Uterus (tissue), 4 donors: ENCODE results near the gene IRS2. TPM values are rescaled to one million over a fixed set of nuclear protein-coding genes. Genes with fewer than 3 reads are reported as not detected.

Experiments used
- DNase-seq, 2 donors: peaks; one replicate each; pipeline ENCODE4 v3.0.0-alpha.2; 2019 to 2020
- H3K27ac ChIP-seq, 2 donors: fragments of 200-600 bp; sonication (generic); 1 replicate in 1 of 2; 2 replicates in 1 of 2; pipeline ENCODE4 v1.5.1; 2016 to 2018
- H3K27me3 ChIP-seq, 2 donors: fragments of 200-600 bp; sonication (generic); one replicate each; pipeline ENCODE4 v1.5.1; 2018 to 2019; ENCODE audit warnings: control low read depth in 1 of 2
- H3K36me3 ChIP-seq, 2 donors: fragments of 200-600 bp; sonication (generic); one replicate each; pipeline ENCODE4 v1.5.1; 2019; ENCODE audit warnings: control low read depth in 1 of 2
- H3K4me1 ChIP-seq, 2 donors: fragments of 200-600 bp; sonication (generic); one replicate each; pipeline ENCODE4 v1.5.1; 2018 to 2019; ENCODE audit warnings: control low read depth in 1 of 2
- H3K4me3 ChIP-seq, 2 donors: fragments of 200-600 bp; sonication (generic); 1 replicate in 1 of 2; 2 replicates in 1 of 2; pipeline ENCODE4 v1.5.1; 2018 to 2019; ENCODE audit warnings: mild to moderate bottlenecking in 1 of 2
- H3K9me3 ChIP-seq, 2 donors: fragments of 200-600 bp; sonication (generic); one replicate each; pipeline ENCODE4 v1.5.1; 2019; ENCODE audit warnings: control low read depth in 1 of 2
- CTCF ChIP-seq, 4 experiments: fragments of 200-600 bp in 2 of 4; fragments of 450-650 bp in 2 of 4; sonication (generic) in 2 of 4; IDR thresholded peaks; one replicate each; pipeline ENCODE4 v1.5.1; 2016 to 2019; ENCODE audit warnings: antibody characterized with exemption in 4 of 4, mild to moderate bottlenecking in 2 of 4, moderate library complexity in 1 of 4
- POLR2A ChIP-seq, 2 donors: fragments of 450-650 bp; IDR thresholded peaks; one replicate each; pipeline ENCODE4 v1.6.1; 2016; ENCODE audit warnings: antibody characterized with exemption in 2 of 2, mild to moderate bottlenecking in 1 of 2, moderate library complexity in 1 of 2
- intact Hi-C: fragments of 100-400 bp; cut with DNase I; formaldehyde crosslinking; loops from one replicate; pipeline ENCODE4 v1.15.1; 2023; ENCODE audit warnings: low total_unique reads
- total RNA-seq, 4 donors: library from RNA; depleted of rRNA in 3 of 4; stranded (reverse); fragments of >200 nt in 3 of 4; gene quantifications; one replicate each; pipeline versions ENCODE4 v1.1.0 to v1.2.4, GENCODE V29; 2014 to 2023
- donor health status: DM: yes; HTN: yes; CAD: no.

IRS2 gene
- total RNA-seq, 4 donors from 2014 or later: 6.5 to 20.3 (median 11.7) TPM

- no peaks in the 10 kb centered on the region for H3K9me3 ChIP-seq
- H3K27me3 ChIP-seq: no peaks in the 10 kb centered on the region
- no peak for DNase-seq
- no peaks in the 10 kb centered on the region for H3K36me3 ChIP-seq
- no peak overlapping the region for H3K4me3 ChIP-seq
- no peak overlapping the region for H3K27ac ChIP-seq
- no peaks in the 10 kb centered on the region for H3K4me1 ChIP-seq
- TF ChIP-seq CTCF (IDR thresholded peaks at IDR 0.05): no peak
- TF ChIP-seq POLR2A (IDR thresholded peaks at IDR 0.05): no peak
- intact Hi-C loops: no loop called here
These were observed 34.9 kb downstream of the IRS2 start for GRCh38 chr13:109751477-109751876.

GRCh38 chr13:109750221-109750775 is 36.1 kb downstream of the IRS2 start:
- no peaks in the 10 kb centered on the region for H3K4me1 ChIP-seq
- no peaks in the 10 kb centered on the region for H3K36me3 ChIP-seq
- H3K27ac ChIP-seq: no peak overlapping the region
- intact Hi-C loops: no loop called here
- no peak for TF ChIP-seq CTCF (IDR thresholded peaks at IDR 0.05)
- no peak for TF ChIP-seq POLR2A (IDR thresholded peaks at IDR 0.05)
- no peak for DNase-seq
- no peak overlapping the region for H3K4me3 ChIP-seq
- H3K27me3 ChIP-seq: no peaks in the 10 kb centered on the region
- H3K9me3 ChIP-seq: no peaks in the 10 kb centered on the region

GRCh38 chr13:109749365-109749764 is 37.0 kb downstream of the IRS2 start:
- Histone ChIP-seq H3K4me1 (no peaks in the 10 kb centered on the region), H3K9me3 (no peaks in the 10 kb centered on the region), H3K36me3 (no peaks in the 10 kb centered on the region), H3K4me3 (no peak overlapping the region), H3K27ac (no peak overlapping the region), H3K27me3 (no peaks in the 10 kb centered on the region)
- DNase-seq: no peak
- intact Hi-C loops: no loop called here
- no peak for TF ChIP-seq CTCF (IDR thresholded peaks at IDR 0.05)
- TF ChIP-seq POLR2A (IDR thresholded peaks at IDR 0.05): no peak

- no peaks in the 10 kb centered on the region for H3K27me3 ChIP-seq
- intact Hi-C loops: no loop called here
- no peak for DNase-seq
- H3K36me3 ChIP-seq: no peaks in the 10 kb centered on the region
- H3K27ac ChIP-seq: no peak overlapping the region
- no peak overlapping the region for H3K4me3 ChIP-seq
- H3K4me1 ChIP-seq: no peaks in the 10 kb centered on the region
- H3K9me3 ChIP-seq: no peaks in the 10 kb centered on the region
- TF ChIP-seq CTCF (IDR thresholded peaks at IDR 0.05) (no peak), POLR2A (IDR thresholded peaks at IDR 0.05) (no peak)
These were observed 37.7 kb downstream of the IRS2 start for GRCh38 chr13:109748677-109749076.

- no peak for DNase-seq
- Histone ChIP-seq H3K4me1 (no peaks in the 10 kb centered on the region), H3K9me3 (no peaks in the 10 kb centered on the region), H3K27me3 (no peaks in the 10 kb centered on the region), H3K4me3 (no peak overlapping the region), H3K27ac (no peak overlapping the region), H3K36me3 (no peaks in the 10 kb centered on the region)
- TF ChIP-seq POLR2A (IDR thresholded peaks at IDR 0.05): no peak
- TF ChIP-seq CTCF (IDR thresholded peaks at IDR 0.05): no peak
- intact Hi-C loops: no loop called here
These were observed 38.9 kb downstream of the IRS2 start for GRCh38 chr13:109747524-109747923.
